ENCODE data around the gene SPAG16.

SPAG16 gene

GRCh38 chr2:214029190-214029589 is 744.9 kb downstream of the SPAG16 start:
- H3K4me3 ChIP-seq (ENCODE audit: low read depth, low read length), result no peak overlapping the region
- TF ChIP-seq CTCF (IDR thresholded peaks at IDR 0.05; ENCODE audit: borderline replicate concordance, insufficient read depth, low read depth, low read length), result no peak

DNA sequence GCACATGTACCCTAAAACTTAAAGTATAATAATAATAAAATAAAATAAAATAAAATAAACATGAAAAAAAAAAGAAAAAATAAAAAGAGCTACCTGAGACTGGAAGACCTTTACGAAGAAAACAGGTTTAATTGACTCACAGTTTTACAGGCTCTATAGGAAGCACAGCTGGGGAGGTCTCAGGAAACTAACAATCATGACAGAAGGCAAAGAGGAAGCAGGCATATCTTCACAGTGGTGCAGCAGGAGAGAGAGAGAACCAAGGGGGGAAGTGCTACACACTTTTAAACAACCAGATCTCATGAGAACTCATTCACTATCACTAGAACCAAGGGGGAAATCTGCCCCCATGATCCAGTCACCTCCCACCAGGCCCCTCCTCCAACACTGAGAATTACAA is 747.3 kb downstream of the SPAG16 start:
- H3K4me3 ChIP-seq (ENCODE audit: low read depth, low read length), result no peak overlapping the region
- no peak for TF ChIP-seq CTCF (IDR thresholded peaks at IDR 0.05; ENCODE audit: borderline replicate concordance, insufficient read depth, low read depth, low read length)

- TF ChIP-seq CTCF (IDR thresholded peaks at IDR 0.05; ENCODE audit: borderline replicate concordance, insufficient read depth, low read depth, low read length), result no peak
- H3K4me3 ChIP-seq (ENCODE audit: low read depth, low read length), result no peak overlapping the region
Observed at GRCh38 chr2:214034417-214034816, 750.2 kb downstream of the SPAG16 start.

- no peak for TF ChIP-seq CTCF (IDR thresholded peaks at IDR 0.05; ENCODE audit: borderline replicate concordance, insufficient read depth, low read depth, low read length)
- H3K4me3 ChIP-seq (ENCODE audit: low read depth, low read length), result no peak overlapping the region
Observed at GRCh38 chr2:214035091-214035852, 751.0 kb downstream of the SPAG16 start.

GRCh38 chr2:214035921-214036320 is 751.7 kb downstream of the SPAG16 start:
- no peak overlapping the region for H3K4me3 ChIP-seq (ENCODE audit: low read depth, low read length)
- no peak for TF ChIP-seq CTCF (IDR thresholded peaks at IDR 0.05; ENCODE audit: borderline replicate concordance, insufficient read depth, low read depth, low read length)

GRCh38 chr2:214038186-214038585 is 753.9 kb downstream of the SPAG16 start:
- no peak for TF ChIP-seq CTCF (IDR thresholded peaks at IDR 0.05; ENCODE audit: borderline replicate concordance, insufficient read depth, low read depth, low read length)
- no peak overlapping the region for H3K4me3 ChIP-seq (ENCODE audit: low read depth, low read length)

- no peak for TF ChIP-seq CTCF (IDR thresholded peaks at IDR 0.05; ENCODE audit: borderline replicate concordance, insufficient read depth, low read depth, low read length)
- no peak overlapping the region for H3K4me3 ChIP-seq (ENCODE audit: low read depth, low read length)
Observed at GRCh38 chr2:214050731-214051130, 766.5 kb downstream of the SPAG16 start.
